HL-60/S4 treated with retinoic acid at 250 ng/mL for 4 days and 3 days (cell line): ENCODE results near the gene GALNT16.
"Not testable (repeated sequence)": the region's sequence is repeated elsewhere in the genome, so short reads cannot be mapped to it uniquely, and the experiment has no call there.

ENCODE experiments used
- in situ Hi-C: fragments of 300-500 bp; cut with MboI; formaldehyde crosslinking; loops from 2 replicates; pipeline ENCODE4 v1.7.0; 2022; ENCODE audit warnings: low sequenced_read_pairs

GALNT16 gene

DNA sequence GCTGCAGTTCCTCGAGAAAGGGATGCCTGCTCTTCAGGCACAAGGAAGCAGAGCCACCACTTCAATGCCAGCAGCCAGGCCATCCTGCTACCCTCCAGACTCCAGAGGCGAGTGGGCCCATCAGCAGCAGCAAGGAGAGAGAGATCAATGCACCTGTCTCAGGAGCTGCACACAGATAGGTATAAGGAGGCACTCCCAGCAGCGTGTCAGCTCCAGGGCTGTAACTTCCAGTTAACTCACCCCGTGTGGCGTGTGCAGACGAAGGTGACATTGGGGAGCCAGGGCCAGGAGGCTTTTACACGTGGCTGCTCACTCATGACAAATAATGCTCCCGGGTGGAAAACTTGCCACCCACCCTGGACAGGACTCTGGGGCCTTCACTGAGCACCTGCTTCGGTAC is 24.2 kb downstream of the GALNT16 start:
- in situ Hi-C loops, result no loop called here

DNA sequence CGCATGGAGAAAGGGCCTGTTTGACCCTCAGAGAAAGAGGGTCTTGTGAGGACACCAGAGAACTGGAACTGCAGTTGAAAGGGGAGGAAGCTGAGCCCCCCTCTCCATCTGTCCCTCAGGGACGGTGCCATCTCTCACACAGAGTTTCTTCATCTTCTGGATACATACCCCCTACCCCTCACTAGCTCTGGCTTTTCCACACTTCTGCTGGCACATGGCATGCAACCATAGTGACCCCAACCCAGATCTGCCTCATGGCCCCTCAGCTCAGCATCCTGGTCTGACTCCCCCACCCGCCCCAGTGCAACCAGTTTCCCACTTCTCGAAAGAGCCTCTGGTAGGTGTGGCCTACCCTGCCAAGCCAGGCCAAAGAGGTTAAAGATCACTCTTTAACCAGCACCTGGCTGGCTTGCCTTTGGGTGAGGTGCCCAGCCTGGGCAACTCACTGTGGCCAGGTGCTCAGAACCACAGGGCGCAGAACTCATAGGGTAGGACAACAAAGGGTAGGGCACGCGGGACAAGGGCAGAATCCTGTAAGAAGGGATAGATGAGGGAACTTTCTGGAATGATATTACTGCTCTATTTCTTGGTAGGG is 25.8 kb downstream of the GALNT16 start:
- in situ Hi-C loops, result no loop called here

DNA sequence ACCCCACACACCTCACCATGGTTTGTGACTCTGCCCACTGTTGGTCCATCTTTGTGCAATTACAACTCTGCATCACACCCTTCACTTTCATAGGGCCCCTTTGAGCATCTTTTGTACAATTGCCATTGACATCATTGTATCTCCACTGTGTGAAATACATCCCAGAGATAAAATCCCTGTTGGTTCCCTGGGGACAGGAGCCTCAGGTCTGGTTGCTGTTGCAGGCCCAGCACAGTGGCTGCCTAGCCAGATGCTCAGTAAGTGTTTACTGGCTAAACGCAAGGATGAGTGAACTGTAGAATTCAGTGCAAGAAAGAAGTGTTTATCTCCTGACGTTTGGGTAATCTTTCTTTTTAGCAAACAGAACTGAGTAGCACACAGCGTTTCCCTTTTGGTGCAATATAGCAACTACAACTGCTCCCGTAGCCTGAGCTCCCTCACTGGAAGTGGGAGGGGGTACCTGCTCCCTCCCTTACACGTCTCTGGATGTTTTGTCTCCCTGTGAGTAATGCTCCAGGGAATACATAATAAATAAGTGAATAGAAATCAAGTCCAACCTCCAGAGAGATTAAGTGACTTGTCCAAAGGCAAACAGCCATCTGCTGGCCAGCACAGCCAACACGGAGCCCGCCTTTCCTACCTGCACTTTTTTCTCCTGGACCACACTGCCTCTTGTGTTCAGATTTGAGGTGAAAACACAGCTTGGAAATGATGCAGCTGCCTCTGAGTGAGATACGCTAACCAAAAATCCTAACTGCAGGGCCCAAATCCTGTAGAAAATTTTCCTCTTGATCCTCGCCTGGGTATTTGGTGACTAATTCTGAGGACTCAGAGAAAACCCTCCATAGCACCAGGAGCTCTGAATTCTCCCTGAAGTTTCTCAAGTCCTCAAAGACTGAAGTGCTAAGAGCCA is 27.4 kb downstream of the GALNT16 start:
- in situ Hi-C loops, result no loop called here

DNA sequence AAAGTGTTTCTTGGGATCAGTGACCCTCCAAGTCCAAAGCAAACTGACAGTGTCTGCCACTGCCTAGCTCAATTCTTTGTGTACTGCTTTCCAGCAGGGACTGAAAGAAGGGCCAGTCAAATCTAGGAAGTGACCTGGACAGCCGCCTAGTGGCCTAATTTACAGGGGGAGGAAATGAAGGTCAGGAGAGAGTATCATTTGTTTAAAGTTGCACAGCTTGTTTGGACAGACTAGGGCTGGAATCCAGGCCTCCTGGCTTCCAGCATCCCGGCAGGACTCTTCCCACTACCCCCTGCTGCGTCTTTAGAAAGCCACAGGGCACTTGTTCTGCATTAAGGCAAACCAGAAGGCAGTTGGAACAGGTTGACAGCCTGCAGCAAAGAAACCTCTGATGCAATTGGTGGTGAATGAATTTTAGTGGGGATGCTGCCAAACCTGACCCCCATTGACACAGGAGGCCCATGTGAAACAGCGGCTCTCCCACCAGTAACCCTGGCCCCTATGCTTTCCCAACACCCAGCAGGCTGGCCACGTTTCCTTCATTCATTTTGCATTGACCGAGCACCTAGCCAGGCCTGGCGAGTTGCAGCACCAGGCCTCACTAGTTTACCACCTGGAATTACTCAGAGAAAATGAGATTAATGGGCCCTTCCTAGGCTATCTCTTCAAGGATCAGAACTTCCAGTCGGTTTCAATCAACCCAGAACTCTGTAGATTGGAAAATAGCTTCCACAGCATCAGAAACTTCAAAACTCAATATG is 28.2 kb downstream of the GALNT16 start:
- in situ Hi-C loops, result no loop called here

DNA sequence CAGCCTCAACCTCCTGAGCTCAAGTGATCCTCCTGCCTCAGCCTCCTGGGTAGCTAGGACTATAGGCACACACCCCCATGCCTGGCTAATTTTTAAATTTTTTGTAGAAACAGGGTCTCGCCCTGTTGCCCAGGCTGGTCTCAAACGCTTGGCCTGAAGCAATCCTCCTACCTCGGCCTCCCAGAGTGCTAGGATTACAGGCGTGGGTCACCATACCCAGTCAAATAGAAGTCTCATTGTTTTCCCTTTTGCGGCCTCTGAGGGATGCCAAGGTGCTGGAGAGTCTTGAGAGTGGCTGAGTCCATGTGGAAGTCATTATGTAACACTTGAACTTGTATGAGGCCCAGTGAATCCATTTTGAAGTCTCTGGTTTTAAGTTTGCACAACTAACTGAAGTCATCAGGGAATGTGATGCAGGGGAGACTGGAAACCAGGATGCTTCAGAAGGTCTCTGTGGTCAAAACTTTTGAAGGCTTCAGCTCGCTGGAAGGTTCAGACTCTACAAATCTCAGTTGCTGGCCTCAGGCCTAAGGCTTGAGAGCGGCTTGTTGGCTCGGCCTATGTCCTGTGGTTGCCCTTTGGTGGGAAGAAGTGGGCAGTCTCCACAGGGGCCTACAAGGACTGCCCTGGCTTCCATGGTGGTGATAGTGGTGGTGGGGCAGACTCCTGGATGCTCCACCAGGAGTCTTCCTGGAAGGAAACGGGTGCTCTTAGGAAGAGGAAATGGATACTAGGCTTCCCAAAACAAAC is 29.2 kb downstream of the GALNT16 start:
- in situ Hi-C loops, result no loop called here

DNA sequence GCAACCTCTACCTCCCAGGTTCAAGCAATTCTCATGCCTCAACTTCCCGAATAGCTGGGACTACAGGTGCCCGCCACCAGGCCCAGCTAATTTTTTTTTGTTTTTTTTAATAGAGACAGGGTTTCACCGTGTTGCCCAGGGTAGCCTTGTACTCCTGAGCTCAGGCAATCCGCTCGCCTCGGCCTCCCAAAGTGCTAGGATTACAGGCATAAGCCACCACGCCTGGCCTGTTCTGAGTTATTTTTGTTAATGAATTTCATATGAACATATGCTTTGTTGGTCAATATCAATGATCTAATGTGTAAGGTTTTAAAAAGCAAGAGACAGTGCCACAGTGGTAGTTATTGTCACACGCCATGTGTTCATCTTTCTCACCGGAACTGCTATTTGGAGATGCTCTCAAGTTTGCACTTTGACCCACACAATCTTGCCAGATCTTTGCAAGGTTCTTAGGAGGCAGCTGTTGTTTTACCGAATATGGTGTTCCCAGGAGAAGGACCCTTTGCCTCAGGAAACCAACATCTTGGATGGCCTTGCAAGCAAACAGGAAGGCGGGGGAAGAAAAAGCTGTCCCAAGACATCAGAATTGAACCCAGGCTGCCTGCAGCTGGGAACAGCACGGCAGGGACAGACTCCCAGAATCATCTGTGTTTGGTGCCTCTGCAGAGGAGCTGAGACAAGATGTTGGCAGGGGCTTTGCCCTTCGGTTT is 30.0 kb downstream of the GALNT16 start:
- in situ Hi-C loops, result no loop called here

DNA sequence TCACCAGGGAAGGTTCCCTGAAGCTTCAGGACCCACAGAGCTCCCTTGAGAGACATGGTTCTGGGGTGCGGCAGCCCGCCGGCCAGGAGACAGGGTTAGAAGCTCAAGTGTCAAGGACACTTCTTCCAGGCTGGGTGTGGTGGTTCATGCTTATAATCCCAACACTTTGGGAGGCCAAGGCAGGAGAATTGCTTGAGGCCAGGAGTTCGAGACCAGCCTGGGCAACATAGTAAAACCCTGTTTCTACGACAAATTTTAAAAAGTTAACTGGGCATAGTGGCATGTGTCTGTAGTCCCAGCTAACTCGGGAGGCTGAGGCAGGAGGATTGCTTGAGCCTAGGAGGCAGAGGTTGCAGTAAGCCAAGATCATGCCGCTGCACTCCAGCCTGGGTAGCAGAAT is 30.9 kb downstream of the GALNT16 start:
- in situ Hi-C loops, result not testable (repeated sequence)

DNA sequence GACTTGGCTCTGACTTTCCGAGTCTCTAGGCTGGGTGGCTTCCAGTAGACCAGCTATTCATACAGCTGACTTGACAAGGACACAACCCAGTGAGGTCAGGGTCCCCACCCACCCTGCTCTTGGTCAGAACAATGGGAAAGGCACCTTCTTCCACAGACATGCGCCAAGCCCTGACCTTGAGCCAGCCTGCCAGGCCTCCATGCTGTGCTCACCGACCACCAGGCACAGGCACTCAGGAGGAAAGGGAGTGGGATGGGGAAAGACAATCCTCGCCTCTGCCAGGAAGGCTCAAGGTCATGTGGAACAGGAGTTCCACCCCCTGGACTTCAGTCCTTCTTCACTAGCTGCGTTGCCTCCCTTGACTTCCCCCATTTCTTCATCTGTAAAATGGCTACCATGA is 31.4 kb downstream of the GALNT16 start:
- in situ Hi-C loops, result no loop called here

DNA sequence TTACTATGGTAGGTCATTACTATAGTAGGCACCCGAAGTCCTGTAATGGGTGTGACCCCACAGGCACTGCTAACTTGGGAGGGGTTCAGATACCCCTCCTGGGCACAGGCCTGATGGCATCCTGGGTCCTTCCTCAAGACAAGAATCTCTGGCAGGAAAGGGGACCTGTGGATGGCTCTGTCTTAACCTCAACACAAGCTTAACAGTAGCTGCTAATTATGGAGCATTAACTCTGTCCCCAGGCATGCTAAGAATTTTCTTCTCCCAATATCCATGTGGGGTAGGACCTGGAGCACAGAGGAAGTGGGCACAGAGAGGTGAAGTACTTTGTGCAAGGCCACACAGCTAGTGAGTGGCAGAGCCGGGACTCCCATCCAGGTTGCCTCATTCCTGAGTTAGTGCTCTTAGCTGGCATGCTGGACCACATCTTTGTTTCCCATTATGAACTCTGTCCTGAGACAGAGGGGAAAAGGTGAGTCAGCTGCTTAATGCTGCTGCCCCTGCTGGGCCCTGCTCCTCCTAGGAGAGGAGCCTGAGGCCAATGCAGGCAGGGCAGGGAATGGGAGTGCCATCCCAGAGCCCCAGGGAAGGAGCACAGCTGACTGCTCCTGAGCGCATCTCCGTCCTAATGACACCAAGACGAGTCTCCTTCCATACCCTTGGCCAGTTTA is 32.1 kb downstream of the GALNT16 start:
- in situ Hi-C loops, result no loop called here

DNA sequence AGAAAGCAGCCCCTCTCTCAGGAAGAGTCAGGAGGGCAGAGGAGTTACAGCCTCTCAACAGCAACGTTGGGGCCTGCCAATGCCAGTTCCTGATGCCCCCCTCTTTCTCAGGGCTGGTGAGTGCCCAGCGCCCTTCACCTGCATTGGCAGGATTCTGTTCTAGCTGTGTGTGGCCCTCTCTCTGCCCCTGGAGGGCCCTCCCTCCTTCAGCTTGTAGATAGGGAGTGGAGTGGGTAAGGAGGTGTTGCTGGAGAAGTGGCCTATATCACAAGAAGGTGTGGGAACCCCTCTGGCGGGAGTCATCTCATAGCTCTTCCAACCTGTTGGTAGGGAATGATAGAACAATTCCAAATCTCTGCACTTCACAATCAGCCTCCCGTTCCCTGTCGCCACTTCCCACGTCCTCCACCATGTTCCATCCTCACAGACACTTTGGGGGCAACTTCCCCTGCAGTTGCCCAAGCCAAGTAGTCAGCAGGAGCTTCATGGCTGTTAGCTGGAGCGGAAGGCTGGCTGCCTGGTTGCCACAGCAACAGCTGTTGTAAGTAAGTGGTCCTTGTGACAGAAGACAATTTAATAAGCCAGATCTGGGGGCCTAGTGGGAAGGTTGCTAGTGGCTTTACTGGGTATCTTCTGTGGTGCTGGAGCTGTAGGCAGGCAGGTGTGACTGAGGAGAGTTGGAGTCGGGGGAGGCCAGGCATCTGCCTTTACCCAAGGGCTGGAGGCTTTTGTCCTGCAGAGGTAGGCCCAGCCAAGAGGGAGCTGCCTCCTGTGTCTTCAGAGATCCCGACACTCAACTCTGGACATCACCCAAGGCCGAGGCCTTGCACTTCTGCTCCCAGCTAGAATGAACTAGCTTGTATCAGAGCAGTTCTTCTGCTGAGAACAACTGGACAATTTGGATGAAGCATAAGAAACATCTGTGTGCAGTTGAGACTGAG is 38.4 kb downstream of the GALNT16 start:
- in situ Hi-C loops, result no loop called here

DNA sequence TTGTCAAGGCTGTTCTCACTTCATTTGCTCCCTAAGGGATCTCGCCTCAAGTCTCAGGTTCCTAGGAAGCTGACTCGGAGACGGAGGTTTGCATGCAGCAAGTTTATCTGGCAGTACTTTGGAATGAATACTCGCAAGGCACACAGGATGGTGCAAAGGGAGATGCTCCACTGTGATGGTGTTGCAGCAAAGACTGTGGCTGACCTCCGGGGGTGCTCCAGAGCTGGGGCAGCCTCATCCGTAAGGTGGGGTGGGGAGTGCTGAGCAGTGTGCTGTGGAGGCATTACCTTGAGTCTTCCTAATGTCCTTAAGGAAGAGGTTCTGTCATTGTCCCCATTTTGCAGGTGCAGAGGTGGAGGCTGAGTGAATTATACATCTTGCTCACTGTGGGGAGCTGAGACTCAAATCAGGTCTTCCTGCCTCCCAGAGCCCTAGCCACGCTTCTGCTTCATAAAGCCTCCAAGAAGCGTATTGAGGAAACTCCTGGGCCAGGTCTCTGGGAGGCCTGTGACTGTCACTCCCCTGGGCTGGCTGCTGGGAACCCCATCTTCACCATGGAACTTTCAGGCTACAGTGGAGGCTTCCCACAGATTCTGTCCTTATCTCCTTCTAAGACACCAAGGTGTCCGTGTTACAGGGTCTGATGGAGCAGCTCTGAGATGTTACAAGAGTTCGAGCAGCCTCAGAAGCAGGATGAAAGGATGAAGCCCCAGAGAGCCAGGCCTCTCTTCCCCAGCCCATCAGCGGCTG is 39.5 kb downstream of the GALNT16 start:
- in situ Hi-C loops, result no loop called here

DNA sequence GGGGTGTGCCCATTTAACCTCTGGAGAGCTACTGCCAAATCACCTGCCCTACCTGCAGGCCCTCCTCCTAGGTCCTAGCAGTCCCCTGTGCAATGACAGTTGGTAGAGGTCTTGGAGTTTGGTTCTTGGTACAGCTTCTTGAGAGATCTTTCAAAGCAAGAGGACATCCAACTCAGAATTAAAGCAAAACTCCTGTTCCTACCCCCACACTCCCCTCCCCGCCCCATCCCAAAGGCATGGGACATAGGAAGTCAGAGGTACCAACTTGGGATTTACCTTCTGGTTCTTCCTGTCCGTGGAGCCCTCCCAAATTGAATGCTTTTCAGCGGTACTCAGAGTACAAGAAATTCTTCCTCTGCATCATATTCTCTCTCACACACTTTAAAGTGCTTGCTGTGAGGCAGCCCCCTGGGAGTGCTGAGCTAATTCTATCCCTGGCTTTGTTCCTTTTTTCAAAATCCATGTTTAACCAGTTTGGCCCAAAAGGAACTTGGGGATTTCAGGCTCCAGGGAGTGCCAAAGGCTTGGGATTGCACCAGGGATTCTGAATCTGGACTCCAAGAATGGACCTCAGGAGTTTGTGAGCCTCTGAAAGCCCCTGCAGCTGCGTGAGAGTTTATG is 40.8 kb downstream of the GALNT16 start:
- in situ Hi-C loops, result no loop called here

DNA sequence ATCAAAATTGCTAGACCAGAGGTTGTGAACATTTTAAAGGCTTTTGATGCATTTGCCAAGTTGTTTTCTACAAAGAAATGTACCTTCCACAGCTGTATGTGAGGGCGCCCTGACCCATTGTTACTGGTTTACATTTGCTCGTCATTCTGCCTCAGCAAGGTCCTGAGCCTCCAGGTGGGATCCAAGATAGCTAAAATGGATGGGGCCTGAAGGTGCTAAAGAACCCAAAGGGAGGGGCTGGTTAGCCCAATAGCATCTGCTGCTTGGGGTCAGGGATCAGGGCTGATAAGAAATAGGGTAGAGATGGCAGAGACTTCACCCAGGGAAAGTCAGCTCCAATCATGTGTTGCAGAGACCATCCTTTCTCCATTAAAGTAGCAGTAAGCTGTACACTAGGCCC is 43.1 kb downstream of the GALNT16 start:
- in situ Hi-C loops, result no loop called here

DNA sequence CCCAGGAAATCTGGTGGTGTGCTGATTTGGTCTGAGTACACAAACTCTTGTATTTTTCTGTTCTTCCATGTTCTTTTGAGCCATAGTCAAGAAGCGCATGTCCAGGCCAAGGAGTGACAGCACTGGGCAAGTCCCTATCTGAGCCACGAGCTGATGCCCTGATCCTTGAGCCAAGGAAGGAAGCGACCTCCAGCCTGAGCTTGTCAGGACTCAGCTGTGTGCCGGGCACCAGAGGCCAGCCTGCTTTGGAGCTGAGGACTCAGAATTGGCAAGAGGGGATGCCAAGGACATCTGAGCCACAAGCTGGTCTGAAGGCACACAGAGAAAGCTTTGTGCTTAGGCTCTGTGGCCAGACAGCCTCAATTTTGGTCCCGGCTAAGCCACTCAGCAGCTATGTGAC is 52.6 kb downstream of the GALNT16 start:
- in situ Hi-C loops, result no loop called here

DNA sequence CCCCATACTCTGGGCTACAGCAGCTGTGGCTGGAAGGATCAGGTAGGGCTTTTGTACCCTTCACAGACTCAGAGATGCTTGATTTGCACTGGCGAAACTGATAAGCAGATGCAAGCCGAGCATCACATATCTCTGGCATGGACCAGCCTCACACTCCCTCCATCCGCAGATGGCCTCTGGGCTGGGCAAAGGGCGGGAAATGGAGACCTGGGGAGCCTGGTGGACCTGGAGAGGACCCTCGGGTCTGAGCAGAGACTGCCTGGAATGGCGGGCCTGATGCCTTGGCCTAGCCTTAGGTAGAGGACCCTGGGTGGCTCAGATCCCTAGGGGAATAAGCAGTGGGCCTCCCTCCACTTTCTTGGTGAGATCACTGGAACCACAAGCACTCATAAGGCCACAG is 53.2 kb downstream of the GALNT16 start:
- in situ Hi-C loops, result no loop called here

DNA sequence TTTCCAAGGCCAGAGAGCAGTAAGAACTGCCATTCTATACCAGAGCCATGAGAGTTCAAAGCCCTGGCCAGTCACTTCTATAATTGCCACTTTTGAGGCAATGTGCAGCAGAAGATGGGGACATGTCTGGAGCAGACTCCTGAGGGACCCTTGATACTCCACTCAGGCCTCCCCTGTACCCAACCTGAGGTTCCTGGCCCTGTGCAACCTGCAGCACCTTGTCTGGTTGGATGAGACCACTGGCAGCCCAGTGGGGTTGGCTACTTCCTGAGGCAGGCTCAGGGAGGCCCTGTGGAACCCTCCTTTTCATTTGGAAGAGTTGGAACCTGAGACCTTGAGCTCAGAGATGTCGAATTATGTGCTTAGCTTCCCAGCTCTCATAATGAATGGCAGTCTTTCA is 54.4 kb downstream of the GALNT16 start:
- in situ Hi-C loops, result no loop called here

DNA sequence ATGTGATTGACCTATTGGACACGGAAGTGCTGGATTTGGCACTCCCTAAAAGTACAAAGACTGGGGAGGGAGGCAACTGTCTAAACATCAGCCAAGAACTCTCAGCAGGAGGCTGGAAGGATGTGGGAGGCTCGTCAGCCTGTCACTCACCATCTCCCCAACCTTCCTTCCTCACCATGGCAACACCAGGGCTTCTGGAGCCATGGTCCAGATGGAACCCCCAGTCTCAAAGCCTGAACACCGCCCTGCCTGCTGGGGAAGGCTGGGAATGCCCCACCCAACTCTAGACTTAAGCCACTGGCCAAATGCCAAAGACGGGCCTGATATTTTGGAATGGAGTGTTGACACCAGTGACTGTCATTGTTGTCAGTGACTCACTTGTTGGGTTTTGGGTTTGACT is 55.3 kb downstream of the GALNT16 start:
- in situ Hi-C loops, result no loop called here
